T-helper 9 cell (primary cell): Measurements from ENCODE around the gene MSANTD3.
"Not testable (repeated sequence)": the region's sequence is repeated elsewhere in the genome, so short reads cannot be mapped to it uniquely, and the experiment has no call there.

Experiments
- DNase-seq: peaks from one replicate; pipeline ENCODE4 v3.0.0-alpha.2; 2020
- total RNA-seq, 2 donors: gene quantifications; one replicate each; lab custom pipeline; 2026; lab: John Stamatoyannopoulos, UW

MSANTD3 gene
- 9.7 to 16.6 reads per million in 2 donors for total RNA-seq

DNA sequence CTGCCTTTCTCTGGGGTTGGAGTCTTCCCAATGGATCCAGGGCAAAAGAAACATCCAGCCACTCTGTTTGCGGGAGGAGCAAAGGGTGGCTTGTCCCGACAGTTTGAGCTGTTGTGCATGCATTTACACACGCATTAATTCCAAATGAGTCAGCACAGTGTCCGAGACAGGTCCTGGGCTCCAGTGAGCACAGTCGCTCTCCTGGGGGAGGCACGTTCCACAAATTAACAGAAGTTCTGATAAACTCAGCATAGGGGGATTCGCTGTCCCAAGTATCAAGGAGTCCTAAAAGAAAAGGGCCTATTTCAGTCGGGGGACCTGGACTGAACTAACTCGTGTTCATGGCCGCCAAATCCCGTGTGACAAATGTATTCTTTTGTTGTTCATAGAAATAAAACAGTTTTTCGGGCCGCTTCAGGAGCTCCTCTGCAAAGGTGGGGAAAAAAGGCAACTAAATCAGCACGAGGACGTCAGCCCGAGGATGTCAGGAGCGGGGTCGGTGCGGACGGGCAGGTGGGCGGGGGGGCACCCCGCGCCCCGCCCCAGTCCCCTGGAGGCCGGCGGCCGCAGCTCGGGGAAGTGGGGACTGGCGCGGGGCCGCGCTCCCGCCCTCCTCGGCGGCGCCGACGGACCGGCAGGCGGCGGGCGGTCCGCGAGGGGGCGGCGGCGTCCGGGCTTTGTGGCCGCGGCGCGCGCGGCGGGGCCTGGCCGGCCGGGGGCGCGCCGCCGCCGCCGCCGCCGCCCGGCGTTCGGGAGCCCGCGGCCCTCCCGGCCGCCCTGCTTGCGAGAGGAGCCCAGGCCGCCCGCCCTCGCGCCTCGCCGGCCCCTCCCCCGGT lies at the start of gene MSANTD3:
Gene MSANTD3 (plus strand): TSS at position 614 of the 836 bp plus-strand sequence. CDS start 14,796 bp downstream, outside the sequence.
- DNase-seq = peak; percentile 39

DNA sequence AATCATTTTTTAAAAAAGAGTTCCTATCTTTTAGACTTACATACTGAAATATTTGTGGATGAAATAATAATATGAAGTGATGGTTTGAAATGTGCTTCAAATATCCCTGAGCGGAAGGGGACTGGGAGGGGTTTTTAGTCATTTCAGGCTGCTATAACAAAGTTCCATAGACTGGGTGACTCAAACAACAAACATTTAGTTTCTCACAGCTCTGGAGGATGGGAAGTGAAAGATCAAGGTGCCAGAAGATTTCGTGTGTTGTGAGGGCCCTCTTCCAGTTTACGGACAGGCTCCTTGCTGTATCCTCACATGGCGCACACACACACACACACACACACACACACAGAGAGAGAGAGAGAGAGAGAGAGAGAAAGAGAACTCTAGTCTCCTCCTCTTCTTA lies 47.1 kb upstream of the MSANTD3 start:
- no peak for DNase-seq

- DNase-seq = not testable (repeated sequence)
Measured at GRCh38 chr9:100392989-100393388, 34.0 kb upstream of the MSANTD3 start.

GRCh38 chr9:100394032-100394695 lies 32.8 kb upstream of the MSANTD3 start:
- no peak for DNase-seq

GRCh38 chr9:100394816-100395215 lies 32.1 kb upstream of the MSANTD3 start:
- DNase-seq = no peak

DNA sequence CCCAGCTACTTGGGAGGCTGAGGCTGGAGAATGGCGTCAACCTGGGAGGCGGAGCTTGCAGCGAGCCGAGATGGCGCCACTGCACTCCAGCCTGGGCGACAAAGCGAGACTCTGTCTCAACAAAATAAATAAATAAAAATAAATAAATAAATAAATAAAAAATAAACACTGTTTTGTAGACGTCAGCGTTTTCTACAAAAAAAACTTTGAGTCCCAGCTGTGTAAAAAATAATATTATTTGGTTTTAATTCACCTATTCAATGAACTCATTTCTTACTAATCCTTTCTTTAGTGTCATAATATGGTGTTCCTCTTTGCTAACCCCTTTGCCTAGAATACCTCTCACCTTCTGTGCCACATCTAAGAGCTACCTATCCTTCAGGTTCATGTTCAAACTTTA lies 30.2 kb upstream of the MSANTD3 start:
- DNase-seq = no peak

DNA sequence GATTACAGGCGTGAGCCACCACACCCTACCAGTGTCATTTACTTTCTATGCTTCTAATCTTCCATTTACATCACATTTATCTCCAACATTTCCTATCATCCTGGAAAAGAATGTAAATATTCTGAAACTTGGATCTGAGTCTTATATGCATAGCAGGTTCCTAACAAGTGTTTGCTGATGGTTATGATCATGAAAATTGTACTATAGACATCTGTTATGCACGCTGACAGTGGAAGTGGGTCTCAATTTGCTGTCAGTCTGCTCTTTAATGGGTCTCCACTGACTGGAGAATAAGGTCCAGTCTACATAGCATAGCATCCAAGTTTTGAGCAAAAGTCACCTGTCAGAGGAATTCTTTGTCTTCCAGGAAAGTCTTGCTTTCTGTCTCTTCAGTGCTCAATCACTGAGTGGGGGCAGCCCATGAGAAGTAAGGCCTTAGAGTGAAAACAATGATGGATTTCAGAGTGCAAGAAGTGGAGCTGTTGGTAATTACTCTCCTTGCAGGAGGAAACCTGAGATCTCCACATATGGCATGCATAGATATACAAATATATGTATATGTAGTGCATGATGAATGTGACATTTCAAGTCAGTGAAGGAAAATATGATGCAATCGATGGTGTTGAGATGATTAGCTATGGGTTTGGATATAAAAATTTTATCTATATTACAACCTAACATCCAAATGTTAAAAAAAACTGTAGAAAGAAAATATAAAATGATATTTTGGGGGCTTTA lies 29.2 kb upstream of the MSANTD3 start:
- no peak for DNase-seq

DNA sequence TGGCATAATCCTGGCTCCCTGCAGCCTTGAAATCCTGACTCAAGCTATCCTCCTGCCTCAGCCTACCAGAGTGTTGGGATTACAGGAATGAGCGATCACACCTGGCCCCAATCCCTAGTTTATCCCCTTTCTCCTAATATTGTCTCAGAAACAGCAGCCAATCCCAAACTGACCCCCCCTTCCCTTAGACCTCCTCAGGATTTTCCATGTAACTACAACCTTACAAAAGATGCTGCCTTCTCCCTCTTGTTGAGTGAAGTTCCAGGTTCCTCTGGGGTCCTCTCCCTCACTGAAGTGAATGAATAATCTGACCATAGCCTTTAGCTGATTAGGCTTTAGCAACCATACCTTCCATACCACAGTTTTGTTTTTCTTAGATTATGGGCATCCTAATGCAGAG lies 25.9 kb upstream of the MSANTD3 start:
- DNase-seq = no peak

DNA sequence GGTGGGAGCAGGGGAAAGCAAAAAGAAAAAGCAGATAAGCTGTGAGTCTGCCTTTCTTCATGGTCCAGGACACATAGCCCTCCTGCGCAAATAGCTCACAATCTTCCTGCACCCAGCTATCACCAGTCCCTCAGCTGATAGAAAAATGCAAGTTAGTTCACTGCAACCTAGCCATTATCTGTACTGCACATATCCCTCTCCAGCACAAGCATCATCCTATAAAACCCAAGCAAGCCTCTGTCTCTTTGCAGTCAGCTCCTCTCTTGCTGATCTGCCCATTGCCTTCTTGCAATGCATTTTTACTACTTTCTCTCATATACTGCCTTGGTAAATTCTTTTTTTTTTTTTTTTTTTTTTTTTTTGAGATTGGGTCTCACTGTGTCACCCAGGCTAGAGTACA lies 20.0 kb upstream of the MSANTD3 start:
- DNase-seq = no peak

DNA sequence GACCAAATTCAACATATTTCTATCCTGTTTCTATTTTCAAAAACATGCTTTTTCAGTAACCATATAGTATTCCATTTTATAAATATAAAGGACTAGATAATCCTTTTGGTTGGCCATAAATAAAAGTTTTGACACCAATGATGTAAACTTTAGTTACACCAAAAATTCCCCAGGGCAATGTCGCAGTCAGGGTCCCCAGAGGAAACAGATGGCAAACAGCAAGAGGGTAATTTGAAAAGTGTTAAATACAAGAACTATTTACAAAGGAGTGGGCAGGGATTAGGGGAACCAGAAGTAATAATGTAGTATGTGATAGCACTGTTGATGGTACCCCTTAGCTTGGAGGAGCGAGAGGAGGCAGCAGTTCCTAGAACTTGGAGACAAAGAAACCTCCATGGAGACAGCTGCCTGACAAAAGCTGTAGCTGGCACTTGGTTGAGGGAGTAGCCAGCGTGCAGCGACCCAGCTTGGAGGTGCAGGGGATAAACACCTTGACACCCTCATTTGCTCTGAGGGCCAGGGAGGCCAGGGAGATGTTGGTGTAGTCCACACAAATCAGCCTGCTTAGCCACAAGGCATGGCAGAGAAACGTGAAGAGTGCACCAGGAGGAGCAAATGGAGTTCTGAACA lies 18.3 kb upstream of the MSANTD3 start:
- DNase-seq = no peak

- DNase-seq = no peak
Measured at GRCh38 chr9:100409176-100409556, 17.8 kb upstream of the MSANTD3 start.

GRCh38 chr9:100411472-100412283 lies 15.3 kb upstream of the MSANTD3 start:
- peak; percentile 76 for DNase-seq

DNA sequence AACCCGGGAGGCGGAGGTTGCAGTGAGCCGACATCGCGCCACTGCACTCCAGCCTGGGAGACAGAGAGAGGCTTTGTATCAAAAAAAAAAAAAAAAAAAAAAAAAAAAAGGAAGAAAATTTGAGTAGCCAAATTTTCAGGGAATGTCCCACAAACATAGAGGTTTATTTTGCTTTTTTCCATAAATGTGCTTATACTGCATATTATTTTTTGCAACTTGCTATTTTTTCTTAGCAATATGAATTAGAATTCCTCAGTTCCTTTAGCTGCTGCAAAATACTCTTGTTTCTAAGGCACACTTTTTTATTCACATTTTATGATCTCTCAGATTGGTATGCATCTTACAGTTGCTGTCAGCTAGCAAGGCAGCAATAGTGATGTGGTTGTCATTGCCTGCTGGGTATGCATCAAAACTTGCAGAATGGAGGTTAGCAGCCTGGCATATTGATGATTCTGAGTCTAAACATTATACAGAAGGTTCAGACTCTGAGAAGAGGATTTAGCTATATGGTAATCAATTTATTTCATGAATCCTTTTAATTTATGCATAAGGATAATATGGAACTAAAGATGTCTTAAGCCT lies 13.0 kb upstream of the MSANTD3 start:
- DNase-seq = no peak

GRCh38 chr9:100417815-100418214 lies 9.1 kb upstream of the MSANTD3 start:
- no peak for DNase-seq

- DNase-seq = no peak
Measured at GRCh38 chr9:100419166-100419565, 7.8 kb upstream of the MSANTD3 start.

GRCh38 chr9:100421116-100421515 lies 5.8 kb upstream of the MSANTD3 start:
- not testable (repeated sequence) for DNase-seq

DNA sequence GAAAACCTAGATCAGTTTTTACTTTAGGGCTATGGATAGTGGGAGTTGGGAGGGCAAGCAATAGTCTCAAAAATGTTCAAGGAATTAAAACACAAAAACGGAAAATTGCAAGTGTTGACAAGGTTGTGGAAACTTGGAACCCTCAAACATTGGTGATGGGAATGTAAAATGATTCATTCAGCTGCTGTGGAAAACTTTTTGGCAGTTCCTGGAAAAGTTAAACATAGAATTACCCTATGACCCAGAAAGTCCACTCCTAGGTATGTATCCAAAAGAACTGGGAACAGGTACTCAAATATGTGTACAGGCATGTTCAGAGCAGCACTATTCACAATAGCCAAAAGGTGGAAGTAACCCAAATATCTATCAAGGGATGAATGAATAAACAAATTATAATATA lies 1.2 kb upstream of the MSANTD3 start:
- DNase-seq = no peak

- DNase-seq = no peak
Measured at GRCh38 chr9:100426189-100426529, 784 bp upstream of the MSANTD3 start.

DNA sequence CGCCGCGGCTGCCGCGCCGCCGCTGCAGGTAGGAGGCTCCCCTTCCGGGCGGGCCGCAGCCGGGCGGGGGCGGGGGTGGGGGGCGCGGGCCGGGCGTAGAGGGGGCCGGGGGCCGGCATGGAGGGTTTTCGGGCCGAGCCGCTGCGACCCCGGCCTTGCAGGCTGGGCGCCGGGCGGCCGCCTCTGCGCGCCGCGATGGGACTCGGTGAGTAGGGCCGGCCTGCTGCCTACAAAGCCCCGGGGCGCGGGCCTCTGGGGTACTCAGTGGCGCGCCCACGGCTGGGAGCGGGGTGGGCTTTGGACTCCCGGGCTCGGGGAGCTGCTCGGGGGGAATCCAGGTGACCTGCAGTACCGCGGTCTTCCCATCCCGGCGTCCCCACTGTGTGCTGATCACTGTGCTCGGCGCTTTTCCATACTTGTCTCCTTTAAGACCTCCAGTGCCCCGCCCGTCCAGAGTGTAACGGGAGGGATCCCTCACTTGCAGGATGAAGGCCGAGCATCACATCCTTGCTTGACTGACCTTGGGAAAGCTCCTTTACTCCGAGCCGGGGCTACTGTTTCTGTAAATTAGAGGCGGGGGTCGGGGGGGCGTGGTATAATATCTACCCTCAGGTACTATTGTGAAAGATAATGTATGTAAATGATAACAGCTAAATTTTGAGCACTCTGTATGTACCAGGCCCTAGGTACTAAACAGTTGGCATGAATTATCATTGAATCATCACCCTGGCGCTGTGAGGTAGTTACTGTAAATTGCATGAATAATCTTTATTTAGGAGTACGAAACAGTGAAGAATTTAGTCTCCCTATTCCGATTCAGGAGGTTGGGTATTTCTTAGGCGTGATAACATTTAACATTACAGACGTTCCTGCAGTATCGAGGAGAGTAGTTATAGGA lies 672 bp downstream of the MSANTD3 start:
- DNase-seq = no peak

DNA sequence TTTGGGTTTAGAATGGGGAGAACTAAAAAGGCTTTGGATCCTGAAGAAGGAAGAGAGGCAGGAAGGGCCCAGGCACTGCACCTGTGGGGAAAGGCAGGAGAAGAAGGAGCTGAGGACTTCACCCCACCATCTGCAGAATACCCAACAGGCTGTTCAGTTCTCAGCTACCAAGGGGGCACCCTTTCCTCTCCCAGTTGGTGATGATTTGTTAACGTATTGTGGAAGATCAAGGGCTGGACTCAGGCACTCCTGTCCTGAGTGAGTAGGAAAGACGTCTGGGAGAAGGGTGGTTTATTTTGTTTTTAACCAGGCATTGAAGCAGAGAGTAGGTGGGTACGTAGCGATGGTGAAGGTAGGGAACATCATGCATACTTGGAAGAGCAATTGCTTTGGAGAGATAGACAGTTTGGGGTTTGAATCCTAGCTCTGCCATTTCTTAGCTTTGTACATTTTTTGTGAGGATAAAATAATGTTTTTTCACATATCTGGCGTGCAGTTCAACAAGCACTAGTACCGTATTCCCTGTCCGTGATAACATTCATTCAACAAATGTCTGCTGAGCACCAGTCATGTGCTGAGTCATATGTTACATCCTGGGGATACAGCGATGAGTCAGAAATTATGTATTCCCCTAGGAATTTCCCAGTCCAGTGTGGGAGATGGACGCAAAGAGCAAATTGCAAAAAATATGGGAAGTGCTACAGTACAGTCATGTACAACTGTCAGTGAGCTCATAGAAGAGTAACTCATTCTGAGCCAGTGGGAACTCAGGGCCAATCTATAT lies 2.1 kb downstream of the MSANTD3 start:
- DNase-seq = no peak
